Vagina (tissue), 2 donors: ENCODE measurements around the gene AMACR. TPM values are rescaled to one million over a fixed set of nuclear protein-coding genes. Genes with fewer than 3 reads are reported as not detected.

Experiments
- DNase-seq, 2 donors: peaks; one replicate each; pipeline ENCODE4 v3.0.0-alpha.2; 2017; ENCODE audit errors: extremely low spot score in 2 of 2
- H3K27ac ChIP-seq: fragments of 200-600 bp; sonication (generic); one replicate; pipeline ENCODE4 v1.5.1; 2019
- H3K27me3 ChIP-seq: fragments of 200-600 bp; sonication (generic); one replicate; pipeline ENCODE4 v1.5.1; 2019
- H3K36me3 ChIP-seq, 2 donors: fragments of 200-600 bp; sonication (generic); one replicate each; pipeline ENCODE4 v1.5.1; 2017 to 2019
- H3K4me1 ChIP-seq: fragments of 200-600 bp; sonication (generic); one replicate; pipeline ENCODE4 v1.5.1; 2019
- H3K4me3 ChIP-seq, 2 donors: fragments of 200-600 bp; sonication (generic); 1 replicate in 1 of 2; 2 replicates in 1 of 2; pipeline ENCODE4 v1.5.1; 2016 to 2019
- H3K9me3 ChIP-seq: fragments of 200-600 bp; sonication (generic); one replicate; pipeline ENCODE4 v1.5.1; 2019
- CTCF ChIP-seq, 3 experiments: fragments of 450-650 bp in 2 of 3; fragments of 200-600 bp in 1 of 3; sonication (generic) in 1 of 3; IDR thresholded peaks; one replicate each; pipeline ENCODE4 v1.5.1; 2017 to 2019; ENCODE audit warnings: antibody characterized with exemption in 3 of 3, mild to moderate bottlenecking in 2 of 3, moderate library complexity in 2 of 3
- POLR2A ChIP-seq, 2 donors: fragments of 450-650 bp; IDR thresholded peaks; one replicate each; pipeline ENCODE4 v1.6.1; 2017; ENCODE audit warnings: antibody characterized with exemption in 2 of 2, mild to moderate bottlenecking in 2 of 2, moderate library complexity in 2 of 2
- POLR2AphosphoS5 ChIP-seq, 2 donors: sonication (generic); formaldehyde crosslinking; IDR thresholded peaks; one replicate each; pipeline ENCODE4 v1.9.0; 2017; ENCODE audit warnings: antibody characterized with exemption in 2 of 2, mild to moderate bottlenecking in 2 of 2, low read depth in 1 of 2; ENCODE audit not compliant: insufficient read depth in 1 of 2
- intact Hi-C: fragments of 100-400 bp; cut with DNase I; formaldehyde crosslinking; loops from one replicate; pipeline ENCODE4 v1.15.1; 2023
- total RNA-seq: library from RNA; depleted of rRNA; stranded (reverse); fragments of >200 nt; gene quantifications from one replicate; pipeline ENCODE4 v1.2.3, GENCODE V29; 2016

AMACR gene
- total RNA-seq, 1 donor from 2014 or later: 4.9 TPM

- no peak overlapping the region for H3K27ac ChIP-seq
- no peaks in the 10 kb centered on the region for H3K9me3 ChIP-seq
- TF ChIP-seq POLR2A (IDR thresholded peaks at IDR 0.05) (no peak), POLR2AphosphoS5 (IDR thresholded peaks at IDR 0.05; ENCODE audit: insufficient read depth in 1 of 2, low read depth in 1 of 2) (no peak), CTCF (IDR thresholded peaks at IDR 0.05) (no peak)
- DNase-seq: no peak
- intact Hi-C loops: no loop called here
- no peaks in the 10 kb centered on the region for H3K4me1 ChIP-seq
- H3K36me3 ChIP-seq: no peaks in the 10 kb centered on the region
- no peak overlapping the region for H3K4me3 ChIP-seq
- H3K27me3 ChIP-seq: no peaks in the 10 kb centered on the region
Measured at GRCh38 chr5:34022121-34022705, 14.4 kb upstream of the AMACR start.

- no peaks in the 10 kb centered on the region for H3K36me3 ChIP-seq
- H3K27ac ChIP-seq: no peak overlapping the region
- intact Hi-C loops: no loop called here
- no peak for DNase-seq
- no peak overlapping the region for H3K4me3 ChIP-seq
- TF ChIP-seq POLR2A (IDR thresholded peaks at IDR 0.05) (no peak), POLR2AphosphoS5 (IDR thresholded peaks at IDR 0.05; ENCODE audit: insufficient read depth in 1 of 2, low read depth in 1 of 2) (no peak), CTCF (IDR thresholded peaks at IDR 0.05) (no peak)
- H3K9me3 ChIP-seq: no peaks in the 10 kb centered on the region
- no peaks in the 10 kb centered on the region for H3K27me3 ChIP-seq
- H3K4me1 ChIP-seq: no peaks in the 10 kb centered on the region
Measured at GRCh38 chr5:34021334-34021733, 13.5 kb upstream of the AMACR start.

GRCh38 chr5:34020726-34021125 is 12.9 kb upstream of the AMACR start:
- H3K27me3 ChIP-seq: no peaks in the 10 kb centered on the region
- no peak overlapping the region for H3K4me3 ChIP-seq
- intact Hi-C loops: no loop called here
- H3K27ac ChIP-seq: no peak overlapping the region
- no peak for DNase-seq
- no peaks in the 10 kb centered on the region for H3K36me3 ChIP-seq
- TF ChIP-seq CTCF (IDR thresholded peaks at IDR 0.05) (no peak), POLR2A (IDR thresholded peaks at IDR 0.05) (no peak), POLR2AphosphoS5 (IDR thresholded peaks at IDR 0.05; ENCODE audit: insufficient read depth in 1 of 2, low read depth in 1 of 2) (no peak)
- H3K4me1 ChIP-seq: no peaks in the 10 kb centered on the region
- H3K9me3 ChIP-seq: no peaks in the 10 kb centered on the region

- Histone ChIP-seq H3K4me3 (no peak overlapping the region), H3K9me3 (no peaks in the 10 kb centered on the region), H3K27me3 (no peaks in the 10 kb centered on the region), H3K27ac (no peak overlapping the region), H3K4me1 (no peaks in the 10 kb centered on the region), H3K36me3 (no peaks in the 10 kb centered on the region)
- DNase-seq: no peak
- intact Hi-C loops: no loop called here
- TF ChIP-seq POLR2AphosphoS5 (IDR thresholded peaks at IDR 0.05; ENCODE audit: insufficient read depth in 1 of 2, low read depth in 1 of 2) (no peak), POLR2A (IDR thresholded peaks at IDR 0.05) (no peak), CTCF (IDR thresholded peaks at IDR 0.05) (no peak)
Measured at GRCh38 chr5:34017254-34017653, 9.4 kb upstream of the AMACR start.

GRCh38 chr5:34016750-34017149 is 8.9 kb upstream of the AMACR start:
- no peaks in the 10 kb centered on the region for H3K9me3 ChIP-seq
- TF ChIP-seq POLR2A (IDR thresholded peaks at IDR 0.05): no peak
- TF ChIP-seq CTCF (IDR thresholded peaks at IDR 0.05): no peak
- TF ChIP-seq POLR2AphosphoS5 (IDR thresholded peaks at IDR 0.05; ENCODE audit: insufficient read depth in 1 of 2, low read depth in 1 of 2): no peak
- intact Hi-C loops: no loop called here
- H3K36me3 ChIP-seq: no peaks in the 10 kb centered on the region
- no peaks in the 10 kb centered on the region for H3K27me3 ChIP-seq
- no peak for DNase-seq
- H3K4me1 ChIP-seq: no peaks in the 10 kb centered on the region
- H3K27ac ChIP-seq: no peak overlapping the region
- H3K4me3 ChIP-seq: no peak overlapping the region
